Ishikawa (cell line): ENCODE measurements around the gene SLC35F2.

Experiments used
- CEBPB ChIP-seq: IDR thresholded peaks from 2 replicates; pipeline ENCODE4 v1.6.1; 2012
- CREB1 ChIP-seq: IDR thresholded peaks from 2 replicates; pipeline ENCODE4 v1.6.1; 2012; ENCODE audit warnings: low read depth
- EGR1 ChIP-seq: IDR thresholded peaks from 2 replicates; pipeline ENCODE4 v1.6.1; 2012
- EP300 ChIP-seq: IDR thresholded peaks from 2 replicates; pipeline ENCODE4 v1.6.1; 2012; ENCODE audit warnings: borderline replicate concordance
- FOXM1 ChIP-seq: IDR thresholded peaks from 2 replicates; pipeline ENCODE4 v1.6.1; 2012; ENCODE audit warnings: low read depth, borderline replicate concordance
- MAX ChIP-seq: IDR thresholded peaks from 2 replicates; pipeline ENCODE4 v1.6.1; 2012
- NFIC ChIP-seq: IDR thresholded peaks from 2 replicates; pipeline ENCODE4 v1.6.1; 2012
- RAD21 ChIP-seq: IDR thresholded peaks from 2 replicates; pipeline ENCODE4 v1.6.1; 2012; ENCODE audit warnings: low read depth
- REST ChIP-seq: IDR thresholded peaks from 2 replicates; pipeline ENCODE4 v1.6.1; 2012; ENCODE audit warnings: low read depth, mild to moderate bottlenecking
- TAF1 ChIP-seq: IDR thresholded peaks from 2 replicates; pipeline ENCODE4 v1.6.1; 2012; ENCODE audit warnings: low read depth, mild to moderate bottlenecking
- TCF12 ChIP-seq: IDR thresholded peaks from 2 replicates; pipeline ENCODE4 v1.6.1; 2012; ENCODE audit warnings: low read depth
- TEAD4 ChIP-seq: IDR thresholded peaks from 2 replicates; pipeline ENCODE4 v1.6.1; 2012
- USF1 ChIP-seq: IDR thresholded peaks from 2 replicates; pipeline ENCODE4 v1.6.1; 2012
- YY1 ChIP-seq: IDR thresholded peaks from 2 replicates; pipeline ENCODE4 v1.6.1; 2012; ENCODE audit warnings: low read depth

GRCh38 chr11:107816028-107816427, 42.6 kb downstream of the SLC35F2 start:
- TF ChIP-seq REST (no peak), CEBPB (no peak), FOXM1 (no peak), EP300 (no peak), RAD21 (no peak), TAF1 (no peak), MAX (no peak), EGR1 (no peak), NFIC (no peak), YY1 (no peak), USF1 (no peak), CREB1 (no peak), TEAD4 (no peak), TCF12 (no peak)
